BE2C (cell line): Measurements from ENCODE around the gene PTTG2.

ENCODE experiments used
- DNase-seq: peaks from one replicate; pipeline ENCODE4 v3.0.0-alpha.2; 2020
- H3K27me3 ChIP-seq: fragments of 250-450 bp; sonication (Bioruptor Pico); 2 replicates; pipeline ENCODE4 v1.5.1; 2020; ENCODE audit warnings: mild to moderate bottlenecking
- H3K36me3 ChIP-seq: fragments of 250-450 bp; sonication (Bioruptor Pico); 2 replicates; pipeline ENCODE4 v1.5.1; 2020; ENCODE audit warnings: mild to moderate bottlenecking
- H3K4me1 ChIP-seq: fragments of 250-450 bp; sonication (Bioruptor Pico); 2 replicates; pipeline ENCODE4 v1.5.1; 2020
- H3K4me3 ChIP-seq: 2 replicates; pipeline ENCODE4 v1.5.1; 2011; ENCODE audit warnings: low read depth, low read length
- H3K9me3 ChIP-seq: fragments of 250-450 bp; sonication (Bioruptor Pico); 2 replicates; pipeline ENCODE4 v1.5.1; 2020
- CTCF ChIP-seq: IDR thresholded peaks from 2 replicates; pipeline ENCODE4 v1.5.1; 2012; ENCODE audit warnings: mild to moderate bottlenecking, low read depth, low read length

Gene PTTG2

DNA sequence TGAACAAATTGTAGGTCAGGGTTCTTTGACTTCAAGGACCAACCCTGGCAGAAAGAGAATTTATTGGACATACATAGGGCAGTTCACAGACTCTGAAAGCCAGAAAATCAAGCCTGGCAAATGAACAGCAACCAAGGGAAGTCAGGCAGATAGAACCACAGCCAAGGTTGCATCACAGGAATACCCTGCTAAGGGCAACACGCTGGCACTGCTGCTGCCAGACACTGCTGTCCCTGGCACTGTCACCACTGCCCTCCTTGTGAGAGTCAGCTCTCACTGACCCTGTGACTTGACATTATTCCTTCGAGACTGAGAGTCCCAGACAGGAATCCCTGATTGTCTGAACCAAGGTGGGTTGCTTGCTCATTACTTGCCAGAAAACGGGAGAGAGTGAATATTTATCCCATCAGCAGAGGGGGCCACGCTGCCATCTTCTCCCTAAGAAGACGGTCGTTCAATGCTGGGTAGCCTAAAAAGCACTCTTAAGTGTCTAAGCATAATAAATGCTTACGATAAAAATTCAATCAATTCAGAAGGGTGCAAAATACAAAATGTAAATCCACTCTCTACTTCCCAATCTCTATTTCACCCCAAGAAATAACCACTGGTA is 23.2 kb upstream of the PTTG2 start:
- H3K4me3 ChIP-seq = no peak overlapping the region
- H3K36me3 ChIP-seq = no peaks in the 10 kb centered on the region
- DNase-seq = no peak
- H3K9me3 ChIP-seq = no peaks in the 10 kb centered on the region
- TF ChIP-seq CTCF = 0 out of 2 replicates have a peak, but pooled peaks have one; percentile 1
- no peaks in the 10 kb centered on the region for H3K4me1 ChIP-seq
- no peaks in the 10 kb centered on the region for H3K27me3 ChIP-seq

DNA sequence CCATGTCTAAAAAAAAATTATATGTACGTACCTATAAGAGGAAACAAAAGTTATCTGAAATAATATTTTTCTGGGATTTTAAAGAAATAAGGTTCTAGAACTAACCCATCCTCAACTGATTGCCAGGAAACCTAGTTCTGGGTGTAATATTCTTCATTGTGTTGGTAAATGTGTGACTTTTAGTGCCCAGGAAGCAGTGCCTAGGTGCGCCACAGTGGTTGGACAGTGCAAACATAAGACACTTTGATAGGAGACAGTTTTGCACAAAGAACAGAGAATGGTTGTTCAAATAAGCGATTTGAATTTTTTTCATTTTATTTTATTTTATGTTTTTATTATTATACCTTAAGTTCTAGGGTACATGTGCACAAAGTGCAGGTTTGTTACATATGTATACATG is 22.0 kb upstream of the PTTG2 start:
- peaks cover 4% of the 10 kb centered on the region; the same call in 1 of the 2 replicates for H3K27me3 ChIP-seq
- no peaks in the 10 kb centered on the region for H3K4me1 ChIP-seq
- no peaks in the 10 kb centered on the region for H3K36me3 ChIP-seq
- no peak for DNase-seq
- no peaks in the 10 kb centered on the region for H3K9me3 ChIP-seq
- no peak overlapping the region for H3K4me3 ChIP-seq
- no peak for TF ChIP-seq CTCF

DNA sequence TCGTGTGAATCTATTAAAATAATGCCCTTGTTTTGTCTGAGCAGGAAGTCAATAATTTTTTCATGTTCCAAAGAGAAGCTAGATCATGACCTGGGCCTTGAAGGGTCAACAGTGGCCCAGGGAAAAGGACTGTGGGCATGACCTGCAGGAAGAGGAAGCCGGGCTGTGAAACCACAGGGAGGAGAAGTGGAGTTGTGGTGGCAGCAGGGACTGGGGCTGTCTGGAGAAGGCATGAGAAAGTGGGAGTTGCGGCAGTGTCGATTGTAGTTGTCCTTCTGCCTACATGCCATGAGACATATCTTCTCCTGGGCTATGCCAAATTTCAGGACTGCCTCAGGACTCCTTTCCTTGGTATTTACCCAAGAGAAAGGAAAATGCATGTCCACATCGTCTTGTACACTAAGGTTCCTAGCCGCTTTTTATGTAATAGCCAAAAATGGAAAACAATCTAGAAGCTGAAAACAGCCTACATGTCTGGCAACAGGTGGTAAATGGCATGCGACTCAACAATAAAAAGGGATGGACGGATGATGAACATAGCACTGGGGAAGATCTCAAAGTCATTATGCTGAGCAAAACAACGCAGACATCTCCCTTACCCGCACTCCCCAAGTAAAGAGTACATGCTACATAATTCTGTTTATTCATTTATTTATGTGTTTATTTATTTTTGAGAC is 13.6 kb upstream of the PTTG2 start:
- H3K36me3 ChIP-seq = no peaks in the 10 kb centered on the region
- no peak overlapping the region for H3K4me3 ChIP-seq
- DNase-seq = no peak
- H3K4me1 ChIP-seq = no peaks in the 10 kb centered on the region
- H3K27me3 ChIP-seq = peaks cover 10% of the 10 kb centered on the region
- H3K9me3 ChIP-seq = no peaks in the 10 kb centered on the region
- TF ChIP-seq CTCF = no peak

DNA sequence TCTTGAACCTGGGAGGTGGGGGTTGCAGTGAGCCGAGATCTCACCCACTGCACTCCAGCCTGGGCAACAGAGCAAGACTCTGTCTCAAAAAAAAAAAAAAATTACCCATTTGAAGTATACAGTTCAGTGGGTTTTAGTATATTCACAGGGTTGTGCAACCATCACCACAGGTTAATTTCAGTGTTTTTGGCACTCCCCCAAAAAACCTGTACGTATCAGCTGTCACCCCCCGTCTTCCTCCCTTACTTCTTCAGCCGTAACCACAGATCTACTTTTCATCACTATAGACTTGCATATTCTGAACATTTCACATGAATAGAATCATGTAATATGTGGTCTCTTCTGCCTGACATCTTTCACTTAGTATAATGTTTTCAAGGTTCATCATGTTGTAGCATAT is 11.7 kb upstream of the PTTG2 start:
- Histone ChIP-seq H3K4me1 (no peaks in the 10 kb centered on the region), H3K9me3 (no peaks in the 10 kb centered on the region), H3K27me3 (peaks cover 4% of the 10 kb centered on the region), H3K36me3 (no peaks in the 10 kb centered on the region), H3K4me3 (no peak overlapping the region)
- no peak for DNase-seq
- no peak for TF ChIP-seq CTCF

- Histone ChIP-seq H3K4me3 (no peak overlapping the region), H3K27me3 (peaks cover 4% of the 10 kb centered on the region), H3K9me3 (no peaks in the 10 kb centered on the region), H3K36me3 (no peaks in the 10 kb centered on the region), H3K4me1 (no peaks in the 10 kb centered on the region)
- no peak for TF ChIP-seq CTCF
- no peak for DNase-seq
Observed at GRCh38 chr4:37949636-37950426, 10.4 kb upstream of the PTTG2 start.
